BJ (cell line): Measurements from ENCODE around the gene NDUFAF7. TPM values are rescaled to one million over a fixed set of nuclear protein-coding genes. Genes with fewer than 3 reads are reported as not detected.
"Not testable (repeated sequence)": the region's sequence is repeated elsewhere in the genome, so short reads cannot be mapped to it uniquely, and the experiment has no call there.

Experiments used
- CTCF ChIA-PET: fragments of 350-600 bp; formaldehyde crosslinking; extraction: SDS; loops from one replicate; lab custom pipeline; 2021; ENCODE audit warnings: antibody characterized with exemption, inconsistent platforms; lab: Yijun Ruan, JAX
- POLR2A ChIA-PET: fragments of 300-600 bp; sonication (Branson Sonifier 250); formaldehyde crosslinking; extraction: SDS; loops from one replicate; lab custom pipeline; 2021; ENCODE audit warnings: antibody characterized with exemption; lab: Charles Lee
- DNase-seq: peaks from one replicate; pipeline ENCODE4 v3.0.0-alpha.2; 2011; ENCODE audit warnings: low read depth
- H3K27me3 ChIP-seq: 2 replicates; pipeline ENCODE4 v1.6.0; 2011; ENCODE audit warnings: low read length; ENCODE audit not compliant: control insufficient read depth, insufficient read depth
- H3K36me3 ChIP-seq: 2 replicates; pipeline ENCODE4 v1.5.1; 2011; ENCODE audit warnings: low read length; ENCODE audit not compliant: control insufficient read depth, insufficient read depth
- H3K4me3 ChIP-seq: 2 replicates; pipeline ENCODE4 v1.5.1; 2011; ENCODE audit warnings: low read depth, mild to moderate bottlenecking, control low read depth, low read length
- CTCF ChIP-seq: IDR thresholded peaks from 2 replicates; pipeline ENCODE4 v1.5.1; 2011; ENCODE audit warnings: low read depth, mild to moderate bottlenecking, control low read depth, inconsistent platforms, low read length, moderate library complexity; ENCODE audit not compliant: insufficient read depth
- polyA plus RNA-seq: library from polyadenylated mRNA; depleted of rRNA; stranded (reverse); fragments of >200 nt; gene quantifications from 2 replicates; pipeline ENCODE4 v1.2.3, GENCODE V29; 2011

NDUFAF7 gene
- polyA plus RNA-seq, 1 experiment: 9.5 TPM

- Histone ChIP-seq H3K27me3 (no peaks in the 10 kb centered on the region), H3K36me3 (peaks cover 12% of the 10 kb centered on the region), H3K4me3 (no peak overlapping the region)
- no peak for TF ChIP-seq CTCF
- no peak for DNase-seq
- ChIA-PET POLR2A (no interaction called here), CTCF (interaction anchor here (0.5 kb wide), 1 partner anchor 173 kb away, joined by 3 read pairs; no protein-coding TSS in a partner anchor)
Observed at GRCh38 chr2:37223131-37223530, 8.3 kb upstream of the NDUFAF7 start.

- Histone ChIP-seq H3K27me3 (no peaks in the 10 kb centered on the region), H3K36me3 (peaks cover 13% of the 10 kb centered on the region), H3K4me3 (no peak overlapping the region)
- TF ChIP-seq CTCF: no peak
- POLR2A ChIA-PET: no interaction called here
- CTCF ChIA-PET: no interaction called here
- DNase-seq: no peak
Observed at GRCh38 chr2:37224063-37224462, 7.4 kb upstream of the NDUFAF7 start.

- H3K4me3 ChIP-seq, POLR2A ChIA-PET, CTCF ChIA-PET, H3K27me3 ChIP-seq, DNase-seq: not testable (repeated sequence)
- H3K36me3 ChIP-seq: peaks cover 13% of the 10 kb centered on the region
Observed at GRCh38 chr2:37225129-37225528, 6.3 kb upstream of the NDUFAF7 start.

GRCh38 chr2:37226863-37227262 is 4.6 kb upstream of the NDUFAF7 start:
- TF ChIP-seq CTCF: no peak
- H3K4me3 ChIP-seq: no peak overlapping the region
- CTCF ChIA-PET: no interaction called here
- H3K27me3 ChIP-seq: no peaks in the 10 kb centered on the region
- peaks cover 8% of the 10 kb centered on the region; the same call in 1 of the 2 replicates for H3K36me3 ChIP-seq
- POLR2A ChIA-PET: no interaction called here
- no peak for DNase-seq

GRCh38 chr2:37228788-37229187 is 2.7 kb upstream of the NDUFAF7 start:
- ChIA-PET CTCF (no interaction called here), POLR2A (no interaction called here)
- Histone ChIP-seq H3K27me3 (no peaks in the 10 kb centered on the region), H3K36me3 (peaks cover 8% of the 10 kb centered on the region; the same call in 1 of the 2 replicates), H3K4me3 (no peak overlapping the region)
- no peak for DNase-seq
- TF ChIP-seq CTCF: no peak

- no peak for DNase-seq
Observed at GRCh38 chr2:37230581-37230980, 877 bp upstream of the NDUFAF7 start.

More at GRCh38 chr2:37230581-37230980, 877 bp upstream of the NDUFAF7 start:
- ChIA-PET POLR2A (interaction anchor here (0.6 kb wide), 1 partner anchor 708 kb away, joined by 3 read pairs; no protein-coding TSS in a partner anchor), CTCF (no interaction called here)
- H3K4me3 ChIP-seq: peak overlapping the region; percentile 97
- H3K27me3 ChIP-seq: no peaks in the 10 kb centered on the region
- H3K36me3 ChIP-seq: peaks cover 8% of the 10 kb centered on the region; the same call in 1 of the 2 replicates
- no peak for TF ChIP-seq CTCF
